Measurements from ENCODE around the gene TREX2. TPM values are rescaled to one million over a fixed set of nuclear protein-coding genes. Genes with fewer than 3 reads are reported as not detected.
A peak's percentile ranks its signal among the peaks of the same experiment; 100 is the strongest.

Gene TREX2
- polyA plus RNA-seq, 1 of the 3 experiments (the other 2 are of a cell fraction) = 0.76 TPM

GRCh38 chrX:153413731-153414130, 32.1 kb downstream of the TREX2 start:
- Histone ChIP-seq H2AFZ (ENCODE audit: low read depth) (no peak overlapping the region), H3K4me2 (no peak overlapping the region), H3F3A (replicated peaks; ENCODE audit: insufficient read depth) (no peaks in the 10 kb centered on the region), H3K9me3 (no peaks in the 10 kb centered on the region), H3K9me2 (no peaks in the 10 kb centered on the region), H3K4me3 (ENCODE audit: low read depth in 2 of 2, low read length in 1 of 2) (no peak overlapping the region), H3K4me1 (ENCODE audit: control insufficient read depth in 1 of 2, insufficient read depth in 2 of 2, low read depth in 1 of 2, low read length in 1 of 2) (peaks cover 0 to 7% of the 10 kb centered on the region in 2 experiments; a peak in 1 of 4 replicates), H3K9ac (no peak overlapping the region), H4K20me1 (ENCODE audit: insufficient read depth) (no peaks in the 10 kb centered on the region), H3K27ac (ENCODE audit: low read depth in 2 of 2, low read length in 1 of 2) (no peak overlapping the region), H3K36me3 (replicated peaks in 1 of 2; ENCODE audit: control insufficient read depth in 1 of 2, insufficient read depth in 2 of 2, low read length in 1 of 2) (no peaks in the 10 kb centered on the region), H3K27me3 (ENCODE audit: insufficient read depth) (peaks cover 19% of the 10 kb centered on the region), H3K79me2 (ENCODE audit: insufficient read depth) (no peaks in the 10 kb centered on the region)
- 18% methylated on average over 2 of the region's 11 CpGs for WGBS (ENCODE audit: low lambda C conversion rate)
- no peak for TF ChIP-seq YY1 (IDR thresholded peaks at IDR 0.05; ENCODE audit: low read depth)
- ChIA-PET CTCF (interaction anchor here (0.8 to 1.2 kb wide), 4 partner anchors 14 to 454 kb away, joined by 3 read pairs; partner anchors contain the start of gene TREX2), POLR2A (no interaction called here)
- DNase-seq = no peak

- Histone ChIP-seq H4K20me1 (ENCODE audit: insufficient read depth) (no peaks in the 10 kb centered on the region), H3K4me3 (ENCODE audit: low read depth in 2 of 2, low read length in 1 of 2) (no peak overlapping the region), H2AFZ (ENCODE audit: low read depth) (no peak overlapping the region), H3K9ac (no peak overlapping the region), H3K27me3 (ENCODE audit: insufficient read depth) (peaks cover 19% of the 10 kb centered on the region), H3K4me2 (no peak overlapping the region), H3K9me2 (no peaks in the 10 kb centered on the region), H3K36me3 (replicated peaks in 1 of 2; ENCODE audit: control insufficient read depth in 1 of 2, insufficient read depth in 2 of 2, low read length in 1 of 2) (no peaks in the 10 kb centered on the region), H3K9me3 (no peaks in the 10 kb centered on the region), H3K79me2 (ENCODE audit: insufficient read depth) (no peaks in the 10 kb centered on the region), H3F3A (replicated peaks; ENCODE audit: insufficient read depth) (no peaks in the 10 kb centered on the region), H3K4me1 (ENCODE audit: control insufficient read depth in 1 of 2, insufficient read depth in 2 of 2, low read depth in 1 of 2, low read length in 1 of 2) (peaks cover 0 to 7% of the 10 kb centered on the region in 2 experiments; a peak in 1 of 4 replicates), H3K27ac (ENCODE audit: low read depth in 2 of 2, low read length in 1 of 2) (no peak overlapping the region)
- ChIA-PET POLR2A (no interaction called here), CTCF (interaction anchor here (0.8 to 1.2 kb wide), 5 partner anchors 14 to 454 kb away, joined by 3 to 4 read pairs (median 3); partner anchors contain the start of gene TREX2)
- TF ChIP-seq RAD21 (IDR thresholded peaks at IDR 0.05; ENCODE audit: low read length) = peak; percentile 43; the same call in 1 of the 2 replicates
- TF ChIP-seq NRF1 (IDR thresholded peaks at IDR 0.05; ENCODE audit: low read depth, low read length) = no peak
- no peak for TF ChIP-seq SMC3 (IDR thresholded peaks at IDR 0.05; ENCODE audit: low read depth, low read length)
- TF ChIP-seq JUND (IDR thresholded peaks at IDR 0.05) = no peak
- TF ChIP-seq CTCF (IDR thresholded peaks at IDR 0.05) = peak; percentile 24; the same call in 1 of the 2 replicates
- peak; percentile 48 for DNase-seq
- 57% methylated on average over 8 of the region's 23 CpGs for WGBS (ENCODE audit: low lambda C conversion rate)
These were observed 32.8 kb downstream of the TREX2 start for GRCh38 chrX:153412746-153413720.

- 0 out of 2 replicates have a peak overlapping the region, but pooled peaks have one; percentile 6 for H2AFZ ChIP-seq (ENCODE audit: low read depth)
- DNase-seq = peak; percentile 52
- peaks cover 0 to 7% of the 10 kb centered on the region in 2 experiments; a peak in 1 of 4 replicates for H3K4me1 ChIP-seq (ENCODE audit: control insufficient read depth in 1 of 2, insufficient read depth in 2 of 2, low read depth in 1 of 2, low read length in 1 of 2)
- peaks cover 24% of the 10 kb centered on the region for H3K27me3 ChIP-seq (ENCODE audit: insufficient read depth)
- H3K79me2 ChIP-seq (ENCODE audit: insufficient read depth) = no peaks in the 10 kb centered on the region
- H3K4me2 ChIP-seq = peak overlapping the region; percentile 66
- 21% methylated on average over 13 of the region's 17 CpGs for WGBS (ENCODE audit: low lambda C conversion rate)
- ChIA-PET CTCF (interaction anchor here (1.5 kb wide), 1 partner anchor 13 kb away, joined by 7 read pairs; no protein-coding TSS in a partner anchor), POLR2A (no interaction called here)
- no peaks in the 10 kb centered on the region for H3F3A ChIP-seq (replicated peaks; ENCODE audit: insufficient read depth)
- H3K4me3 ChIP-seq (ENCODE audit: low read depth in 2 of 2, low read length in 1 of 2) = peak overlapping the region; percentile 50 to 53; a peak in 3 of 4 replicates
- no peaks in the 10 kb centered on the region for H3K36me3 ChIP-seq (replicated peaks in 1 of 2; ENCODE audit: control insufficient read depth in 1 of 2, insufficient read depth in 2 of 2, low read length in 1 of 2)
- no peaks in the 10 kb centered on the region for H3K9me2 ChIP-seq
- H3K9ac ChIP-seq = peak overlapping the region; percentile 39; the same call in 1 of the 2 replicates
- H3K9me3 ChIP-seq = no peaks in the 10 kb centered on the region
- H4K20me1 ChIP-seq (ENCODE audit: insufficient read depth) = no peaks in the 10 kb centered on the region
- TF ChIP-seq TEAD4 (IDR thresholded peaks at IDR 0.05; ENCODE audit: borderline replicate concordance, insufficient read depth) (no peak), SMC3 (IDR thresholded peaks at IDR 0.05; ENCODE audit: low read depth, low read length) (no peak), CTCF (IDR thresholded peaks at IDR 0.05) (no peak), NRF1 (IDR thresholded peaks at IDR 0.05; ENCODE audit: low read depth, low read length) (no peak)
- H3K27ac ChIP-seq (ENCODE audit: low read depth in 2 of 2, low read length in 1 of 2) = no peak overlapping the region
These were observed 33.8 kb downstream of the TREX2 start for GRCh38 chrX:153411988-153412574.
